Amniotic epithelial cell (primary cell): Measurements from ENCODE around the gene MCU.

Experiments used
- DNase-seq: peaks from one replicate; pipeline ENCODE4 v3.0.0-alpha.2; 2010; ENCODE audit warnings: low read depth

MCU gene

GRCh38 chr10:72846238-72846637 lies 154.3 kb downstream of the MCU start:
- DNase-seq, result peak; percentile 85

GRCh38 chr10:72847681-72848080 lies 155.7 kb downstream of the MCU start:
- DNase-seq, result no peak

- DNase-seq, result no peak
These were observed 158.9 kb downstream of the MCU start for GRCh38 chr10:72850861-72851260.

- no peak for DNase-seq
These were observed 159.6 kb downstream of the MCU start for GRCh38 chr10:72851509-72851908.

GRCh38 chr10:72852508-72852907 lies 160.6 kb downstream of the MCU start:
- peak; percentile 56 for DNase-seq

- DNase-seq, result no peak
These were observed 163.2 kb downstream of the MCU start for GRCh38 chr10:72855129-72855528.

GRCh38 chr10:72855790-72856189 lies 163.8 kb downstream of the MCU start:
- DNase-seq, result no peak

GRCh38 chr10:72858067-72858466 lies 166.1 kb downstream of the MCU start:
- DNase-seq, result no peak

GRCh38 chr10:72862957-72863356 lies 171.0 kb downstream of the MCU start:
- no peak for DNase-seq

GRCh38 chr10:72875250-72876055 lies 183.5 kb downstream of the MCU start:
- DNase-seq, result peak; percentile 37

GRCh38 chr10:72879245-72879644 lies 187.3 kb downstream of the MCU start:
- DNase-seq, result no peak

- DNase-seq, result no peak
These were observed 189.3 kb downstream of the MCU start for GRCh38 chr10:72881291-72881690.

GRCh38 chr10:72883861-72884260 lies 191.9 kb downstream of the MCU start:
- DNase-seq, result no peak

- no peak for DNase-seq
These were observed 194.0 kb downstream of the MCU start for GRCh38 chr10:72885953-72886352.

- DNase-seq, result no peak
These were observed 194.7 kb downstream of the MCU start for GRCh38 chr10:72886621-72887020.

- DNase-seq, result no peak
These were observed 195.1 kb downstream of the MCU start for GRCh38 chr10:72887043-72887442.

GRCh38 chr10:72888151-72888638 lies 196.3 kb downstream of the MCU start:
- peak; percentile 7 for DNase-seq

GRCh38 chr10:72889391-72889831 lies 197.5 kb downstream of the MCU start:
- peak; percentile 7 for DNase-seq

GRCh38 chr10:72890086-72890485 lies 198.1 kb downstream of the MCU start:
- DNase-seq, result no peak

GRCh38 chr10:72893136-72893798 lies 201.3 kb downstream of the MCU start, which contains the start of gene OIT3:
TSS of gene OIT3 (plus strand) at chr10:72893739. CDS start at chr10:72893799, 60 bp downstream.
- peak; percentile 21 for DNase-seq

- no peak for DNase-seq
These were observed 203.4 kb downstream of the MCU start for GRCh38 chr10:72895236-72895850.

GRCh38 chr10:72898616-72899015 lies 206.7 kb downstream of the MCU start:
- DNase-seq, result no peak

- no peak for DNase-seq
These were observed 207.6 kb downstream of the MCU start for GRCh38 chr10:72899545-72899944.
